Skeletal muscle tissue (tissue), 4 donors: ENCODE results near the gene CD19. TPM values are rescaled to one million over a fixed set of nuclear protein-coding genes. Genes with fewer than 3 reads are reported as not detected.

Experiments
- H3K27ac ChIP-seq: one replicate; pipeline ENCODE4 v1.7.0; 2013; ENCODE audit warnings: mild to moderate bottlenecking, low read depth, low read length, inconsistent platforms
- H3K27me3 ChIP-seq, 3 donors: one replicate each; pipeline ENCODE4 v1.7.0; 2013; ENCODE audit warnings: low read length in 3 of 3; ENCODE audit not compliant: control insufficient read depth in 3 of 3, insufficient read depth in 3 of 3
- H3K36me3 ChIP-seq, 3 donors: one replicate each; pipeline ENCODE4 v1.7.0; 2013; ENCODE audit warnings: low read length in 3 of 3; ENCODE audit not compliant: control insufficient read depth in 3 of 3, insufficient read depth in 3 of 3
- H3K4me1 ChIP-seq, 3 donors: one replicate each; pipeline ENCODE4 v1.7.0; 2013; ENCODE audit warnings: low read length in 3 of 3, mild to moderate bottlenecking in 3 of 3; ENCODE audit not compliant: control insufficient read depth in 3 of 3, insufficient read depth in 3 of 3
- H3K4me3 ChIP-seq, 3 donors: one replicate each; pipeline ENCODE4 v1.7.0; 2013; ENCODE audit warnings: low read length in 3 of 3
- H3K9ac ChIP-seq, 3 donors: one replicate each; pipeline ENCODE4 v1.7.0; 2013; ENCODE audit warnings: low read length in 3 of 3, mild to moderate bottlenecking in 3 of 3, moderate library complexity in 2 of 3, low read depth in 1 of 3
- H3K9me3 ChIP-seq, 3 donors: one replicate each; pipeline ENCODE4 v1.7.0; 2013; ENCODE audit warnings: low read length in 3 of 3; ENCODE audit not compliant: control insufficient read depth in 3 of 3
- total RNA-seq: library from RNA; depleted of rRNA; stranded (reverse); fragments of >200 nt; gene quantifications from one replicate; pipeline ENCODE4 v1.2.3, GENCODE V29; 2014
- donor health status: Osteomylitis.

CD19 gene
- total RNA-seq, 1 donor from 2014 or later = 2.1 TPM

- peaks cover 47 to 54% (median 48%) of the 10 kb centered on the region in 3 donors for H3K36me3 ChIP-seq
- H3K4me3 ChIP-seq = no peak overlapping the region
- no peaks in the 10 kb centered on the region for H3K27me3 ChIP-seq
- no peak overlapping the region for H3K9ac ChIP-seq
- H3K9me3 ChIP-seq = no peaks in the 10 kb centered on the region
- peaks cover 2 to 27% (median 3%) of the 10 kb centered on the region in 3 donors for H3K4me1 ChIP-seq
- H3K27ac ChIP-seq = peak overlapping the region; percentile 54
These were observed 33.9 kb upstream of the CD19 start for GRCh38 chr16:28897826-28898225.

- peak overlapping the region; percentile 54 for H3K27ac ChIP-seq
- peaks cover 2 to 23% (median 3%) of the 10 kb centered on the region in 3 donors for H3K4me1 ChIP-seq
- no peaks in the 10 kb centered on the region for H3K27me3 ChIP-seq
- no peak overlapping the region for H3K4me3 ChIP-seq
- no peaks in the 10 kb centered on the region for H3K9me3 ChIP-seq
- no peak overlapping the region for H3K9ac ChIP-seq
- peaks cover 49 to 56% (median 51%) of the 10 kb centered on the region in 3 donors for H3K36me3 ChIP-seq
These were observed 33.5 kb upstream of the CD19 start for GRCh38 chr16:28898266-28898665.

GRCh38 chr16:28898942-28899341 is 32.8 kb upstream of the CD19 start:
- H3K4me1 ChIP-seq = peaks cover 2 to 20% (median 3%) of the 10 kb centered on the region in 3 donors
- peak overlapping the region; percentile 54 for H3K27ac ChIP-seq
- peak overlapping the region in 1 of 3 donors; percentile 1 for H3K9ac ChIP-seq
- H3K4me3 ChIP-seq = no peak overlapping the region
- no peaks in the 10 kb centered on the region for H3K27me3 ChIP-seq
- H3K9me3 ChIP-seq = no peaks in the 10 kb centered on the region
- H3K36me3 ChIP-seq = peaks cover 51 to 55% (median 54%) of the 10 kb centered on the region in 3 donors

- Histone ChIP-seq H3K4me3 (no peak overlapping the region), H3K4me1 (peaks cover 2 to 9% (median 3%) of the 10 kb centered on the region in 3 donors), H3K27me3 (no peaks in the 10 kb centered on the region), H3K27ac (no peak overlapping the region), H3K36me3 (peaks cover 48 to 53% (median 50%) of the 10 kb centered on the region in 3 donors), H3K9me3 (no peaks in the 10 kb centered on the region), H3K9ac (no peak overlapping the region)
These were observed 31.7 kb upstream of the CD19 start for GRCh38 chr16:28899882-28900590.

- H3K36me3 ChIP-seq = peaks cover 48 to 54% (median 48%) of the 10 kb centered on the region in 3 donors
- H3K27me3 ChIP-seq = no peaks in the 10 kb centered on the region
- H3K4me3 ChIP-seq = no peak overlapping the region
- no peak overlapping the region for H3K9ac ChIP-seq
- no peak overlapping the region for H3K27ac ChIP-seq
- peaks cover 2 to 9% (median 3%) of the 10 kb centered on the region in 3 donors for H3K4me1 ChIP-seq
- no peaks in the 10 kb centered on the region for H3K9me3 ChIP-seq
These were observed 31.2 kb upstream of the CD19 start for GRCh38 chr16:28900601-28901000.

- no peaks in the 10 kb centered on the region for H3K27me3 ChIP-seq
- no peak overlapping the region for H3K4me3 ChIP-seq
- peak overlapping the region; percentile 12 for H3K27ac ChIP-seq
- H3K9me3 ChIP-seq = no peaks in the 10 kb centered on the region
- H3K4me1 ChIP-seq = peaks cover 2 to 9% (median 3%) of the 10 kb centered on the region in 3 donors
- no peak overlapping the region for H3K9ac ChIP-seq
- H3K36me3 ChIP-seq = peaks cover 42 to 54% (median 48%) of the 10 kb centered on the region in 3 donors
These were observed 29.9 kb upstream of the CD19 start for GRCh38 chr16:28901862-28902261.

GRCh38 chr16:28902909-28903308 is 28.9 kb upstream of the CD19 start:
- Histone ChIP-seq H3K36me3 (peaks cover 39 to 50% (median 43%) of the 10 kb centered on the region in 3 donors), H3K27ac (no peak overlapping the region)

GRCh38 chr16:28903344-28904042 is 28.3 kb upstream of the CD19 start:
- Histone ChIP-seq H3K36me3 (peaks cover 37 to 48% (median 37%) of the 10 kb centered on the region in 3 donors), H3K27me3 (no peaks in the 10 kb centered on the region), H3K4me3 (no peak overlapping the region), H3K4me1 (no peaks in the 10 kb centered on the region), H3K9ac (no peak overlapping the region), H3K27ac (no peak overlapping the region), H3K9me3 (no peaks in the 10 kb centered on the region)

More at GRCh38 chr16:28902909-28903308, 28.9 kb upstream of the CD19 start:
- H3K27me3 ChIP-seq = no peaks in the 10 kb centered on the region
- H3K9ac ChIP-seq = no peak overlapping the region
- no peak overlapping the region for H3K4me3 ChIP-seq
- peaks cover 2 to 5% (median 3%) of the 10 kb centered on the region in 3 donors for H3K4me1 ChIP-seq
- no peaks in the 10 kb centered on the region for H3K9me3 ChIP-seq

GRCh38 chr16:28904363-28904762 is 27.4 kb upstream of the CD19 start:
- H3K36me3 ChIP-seq = peaks cover 31 to 42% (median 33%) of the 10 kb centered on the region in 3 donors
- no peak overlapping the region for H3K4me3 ChIP-seq
- no peaks in the 10 kb centered on the region for H3K9me3 ChIP-seq
- no peaks in the 10 kb centered on the region for H3K4me1 ChIP-seq
- H3K27ac ChIP-seq = no peak overlapping the region
- H3K9ac ChIP-seq = no peak overlapping the region
- H3K27me3 ChIP-seq = no peaks in the 10 kb centered on the region

GRCh38 chr16:28904828-28905227 is 26.9 kb upstream of the CD19 start:
- no peak overlapping the region for H3K4me3 ChIP-seq
- H3K36me3 ChIP-seq = peaks cover 31 to 42% (median 32%) of the 10 kb centered on the region in 3 donors
- H3K4me1 ChIP-seq = no peaks in the 10 kb centered on the region
- H3K27ac ChIP-seq = no peak overlapping the region
- H3K9me3 ChIP-seq = no peaks in the 10 kb centered on the region
- H3K9ac ChIP-seq = no peak overlapping the region
- H3K27me3 ChIP-seq = no peaks in the 10 kb centered on the region
